Natural killer cell (primary cell): ENCODE results near the gene DRGX. TPM values are rescaled to one million over a fixed set of nuclear protein-coding genes. Genes with fewer than 3 reads are reported as not detected.

Experiments used
- ATAC-seq, 3 donors: fragments of 150-1000 bp in 2 of 3; fragments of 200-7000 bp in 1 of 3; cut with Tn5 transposase; 1 replicate in 1 of 3; 2 replicates in 2 of 3; pipeline ENCODE4 v1.10.0; 2021; ENCODE audit warnings: mild to moderate bottlenecking in 2 of 3, moderate library complexity in 2 of 3
- DNase-seq, 2 donors: peaks; one replicate each; pipeline versions ENCODE4 v3.0.0 to v3.0.0-alpha.2; 2013 to 2021; ENCODE audit warnings: mixed read lengths in 1 of 2
- H3K27ac ChIP-seq: one replicate; pipeline ENCODE4 v1.5.1; 2013; ENCODE audit warnings: mild to moderate bottlenecking, low read length
- H3K27me3 ChIP-seq: one replicate; pipeline ENCODE4 v1.6.1; 2013; ENCODE audit warnings: low read length; ENCODE audit not compliant: control insufficient read depth, insufficient read depth
- H3K36me3 ChIP-seq: one replicate; pipeline ENCODE4 v1.6.1; 2013; ENCODE audit warnings: low read length; ENCODE audit not compliant: control insufficient read depth, insufficient read depth
- H3K4me1 ChIP-seq: one replicate; pipeline ENCODE4 v1.6.1; 2013; ENCODE audit warnings: low read length; ENCODE audit not compliant: control insufficient read depth, insufficient read depth
- H3K4me3 ChIP-seq: one replicate; pipeline ENCODE4 v1.5.1; 2013; ENCODE audit warnings: low read length
- H3K9me3 ChIP-seq: one replicate; pipeline ENCODE4 v1.6.1; 2013; ENCODE audit warnings: low read length; ENCODE audit not compliant: control insufficient read depth, insufficient read depth
- H3K27ac Mint-ChIP-seq, 2 donors: one replicate each; pipeline ENCODE4 v1.8.0; 2022; ENCODE audit warnings: mild to moderate bottlenecking in 2 of 2, mixed read lengths in 2 of 2, moderate library complexity in 1 of 2
- H3K27me3 Mint-ChIP-seq, 2 donors: one replicate each; pipeline ENCODE4 v1.8.0; 2022; ENCODE audit warnings: low read depth in 2 of 2, mixed read lengths in 2 of 2
- H3K36me3 Mint-ChIP-seq: one replicate; pipeline ENCODE4 v1.8.0; 2022; ENCODE audit warnings: mixed read lengths
- H3K4me1 Mint-ChIP-seq, 2 donors: one replicate each; pipeline ENCODE4 v1.8.0; 2022; ENCODE audit warnings: mixed read lengths in 2 of 2
- H3K4me3 Mint-ChIP-seq: one replicate; pipeline ENCODE4 v1.8.0; 2022; ENCODE audit warnings: mild to moderate bottlenecking, moderate library complexity, mixed read lengths
- H3K9me3 Mint-ChIP-seq, 2 donors: one replicate each; pipeline ENCODE4 v1.8.0; 2022; ENCODE audit warnings: mixed read lengths in 2 of 2
- CTCF ChIP-seq: fragments of 200-600 bp; IDR thresholded peaks from one replicate; pipeline ENCODE4 v1.8.0; 2022; ENCODE audit warnings: antibody characterized with exemption
- WGBS: methylation state at CpG from one replicate; pipeline ENCODE4 v1.1.7; 2013; ENCODE audit warnings: missing lambda C conversion rate; ENCODE audit not compliant: insufficient coverage; 5-methylcytosine and 5-hydroxymethylcytosine counted together
- intact Hi-C: fragments of 100-400 bp; cut with micrococcal nuclease; formaldehyde crosslinking; loops from one replicate; pipeline ENCODE4 v1.14.2; 2022
- total RNA-seq, 4 donors: library from RNA; stranded (reverse); fragments of 120-200 nt in 1 of 4; gene quantifications; one replicate each; pipeline versions ENCODE4 v1.2.3 to v1.2.4, GENCODE V29; 2013 to 2022

Gene DRGX
- total RNA-seq, 3 donors from 2014 or later (not counting 1 experiment from before 2014, with no cell fraction given): not detected

GRCh38 chr10:49332333-49332732, 63.6 kb downstream of the DRGX start:
- ATAC-seq (no peak), DNase-seq (no peak)
- no peak for TF ChIP-seq CTCF
- Mint-ChIP-seq H3K4me1 (peaks cover 16 to 18% of the 10 kb centered on the region in 2 donors), H3K4me3 (no peak overlapping the region), H3K36me3 (peaks cover 13% of the 10 kb centered on the region), H3K27me3 (peaks cover 7 to 21% of the 10 kb centered on the region in 2 donors), H3K27ac (no peak overlapping the region), H3K9me3 (peaks cover 8 to 13% of the 10 kb centered on the region in 2 donors)
- H3K36me3 ChIP-seq: no peaks in the 10 kb centered on the region
- intact Hi-C loops: no loop called here
- H3K27ac ChIP-seq: no peak overlapping the region
- H3K4me3 ChIP-seq: no peak overlapping the region
- H3K4me1 ChIP-seq: peaks cover 11% of the 10 kb centered on the region
- no peaks in the 10 kb centered on the region for H3K27me3 ChIP-seq
- 95% methylated on average over 4 of the region's 4 CpGs for WGBS
- H3K9me3 ChIP-seq: peaks cover 11% of the 10 kb centered on the region

GRCh38 chr10:49331431-49331830, 64.5 kb downstream of the DRGX start:
- no peak for TF ChIP-seq CTCF
- no peak for DNase-seq

GRCh38 chr10:49330127-49330665, 65.7 kb downstream of the DRGX start:
- Mint-ChIP-seq H3K27ac (no peak overlapping the region), H3K4me3 (no peak overlapping the region), H3K36me3 (peaks cover 3% of the 10 kb centered on the region), H3K4me1 (peaks cover 6 to 8% of the 10 kb centered on the region in 2 donors), H3K27me3 (peaks cover 7 to 21% of the 10 kb centered on the region in 2 donors), H3K9me3 (peaks cover under 1 to 6% of the 10 kb centered on the region in 2 donors)
- no peak for ATAC-seq
- no peak overlapping the region for H3K4me3 ChIP-seq
- H3K27ac ChIP-seq: no peak overlapping the region
- H3K36me3 ChIP-seq: no peaks in the 10 kb centered on the region
- peaks cover 8% of the 10 kb centered on the region for H3K9me3 ChIP-seq
- intact Hi-C loops: no loop called here
- no peak for TF ChIP-seq CTCF
- no peaks in the 10 kb centered on the region for H3K27me3 ChIP-seq
- no peak for DNase-seq
- H3K4me1 ChIP-seq: peaks cover 8% of the 10 kb centered on the region
- WGBS: 95% methylated on average over 5 of the region's 5 CpGs

More at GRCh38 chr10:49331431-49331830, 64.5 kb downstream of the DRGX start:
- 91% methylated on average over 3 of the region's 3 CpGs for WGBS
- peaks cover 16 to 18% of the 10 kb centered on the region in 2 donors for H3K4me1 Mint-ChIP-seq
- intact Hi-C loops: no loop called here
- Histone ChIP-seq H3K36me3 (no peaks in the 10 kb centered on the region), H3K27ac (no peak overlapping the region), H3K4me1 (peaks cover 11% of the 10 kb centered on the region), H3K4me3 (no peak overlapping the region), H3K27me3 (no peaks in the 10 kb centered on the region), H3K9me3 (peaks cover 11% of the 10 kb centered on the region)
- H3K9me3 Mint-ChIP-seq: peaks cover 8 to 13% of the 10 kb centered on the region in 2 donors
- no peak for ATAC-seq
- H3K27me3 Mint-ChIP-seq: peaks cover 7 to 21% of the 10 kb centered on the region in 2 donors
- no peak overlapping the region for H3K4me3 Mint-ChIP-seq
- peaks cover 13% of the 10 kb centered on the region for H3K36me3 Mint-ChIP-seq
- no peak overlapping the region for H3K27ac Mint-ChIP-seq

- no peak overlapping the region for H3K4me3 ChIP-seq
- peaks cover 7 to 21% of the 10 kb centered on the region in 2 donors for H3K27me3 Mint-ChIP-seq
- no peak for TF ChIP-seq CTCF
- no peaks in the 10 kb centered on the region for H3K36me3 Mint-ChIP-seq
- 84% methylated on average over 3 of the region's 4 CpGs for WGBS
- no peaks in the 10 kb centered on the region for H3K4me1 ChIP-seq
- H3K27ac Mint-ChIP-seq: no peak overlapping the region
- intact Hi-C loops: no loop called here
- peaks cover 0 to 2% of the 10 kb centered on the region in 2 donors for H3K9me3 Mint-ChIP-seq
- ATAC-seq: no peak
- H3K36me3 ChIP-seq: no peaks in the 10 kb centered on the region
- no peak overlapping the region for H3K4me3 Mint-ChIP-seq
- H3K27me3 ChIP-seq: no peaks in the 10 kb centered on the region
- no peak overlapping the region for H3K27ac ChIP-seq
- no peak for DNase-seq
- H3K9me3 ChIP-seq: no peaks in the 10 kb centered on the region
- no peaks in the 10 kb centered on the region for H3K4me1 Mint-ChIP-seq
These were observed 66.8 kb downstream of the DRGX start for GRCh38 chr10:49329146-49329505.
